HEK293 (cell line): ENCODE measurements around the gene ANAPC2.

Source experiments
- CTCF ChIA-PET: fragments of 350-600 bp; formaldehyde crosslinking; extraction: SDS; loops from one replicate; lab custom pipeline; 2021; ENCODE audit warnings: antibody characterized with exemption; lab: Yijun Ruan, JAX
- POLR2A ChIA-PET: fragments of 300-600 bp; formaldehyde crosslinking; extraction: SDS; loops from one replicate; lab custom pipeline; 2020; ENCODE audit warnings: antibody characterized with exemption, inconsistent platforms; lab: Yijun Ruan, JAX
- H3K27ac ChIP-seq: fragments of 200-500 bp; sonication (Bioruptor generic); 2 replicates; pipeline ENCODE4 v1.5.1; 2014; ENCODE audit warnings: low read depth, low read length, control low read depth, inconsistent platforms; ENCODE audit errors: extremely low read depth
- H3K36me3 ChIP-seq, 2 experiments: fragments of 200-500 bp in 1 of 2; sonication (Bioruptor generic) in 1 of 2; 1 replicate in 1 of 2; 2 replicates in 1 of 2; pipeline ENCODE4 v1.5.1; 2014 to 2017; ENCODE audit warnings: inconsistent platforms in 2 of 2, low read length in 2 of 2; ENCODE audit not compliant: control insufficient read depth in 2 of 2, insufficient read depth in 1 of 2
- H3K4me1 ChIP-seq: fragments of 200-500 bp; sonication (Bioruptor generic); 2 replicates; pipeline ENCODE4 v1.5.1; 2014; ENCODE audit warnings: mild to moderate bottlenecking, low read length, inconsistent platforms; ENCODE audit not compliant: control insufficient read depth, insufficient read depth
- H3K4me3 ChIP-seq: 2 replicates; pipeline ENCODE4 v1.5.1; 2011; ENCODE audit warnings: low read depth, mild to moderate bottlenecking, control low read depth, low read length, moderate library complexity
- H3K9me3 ChIP-seq: fragments of 200-500 bp; sonication (Bioruptor generic); 2 replicates; pipeline ENCODE4 v1.5.1; 2014; ENCODE audit warnings: low read depth, low read length, inconsistent platforms; ENCODE audit not compliant: control insufficient read depth, insufficient read depth
- GLIS2 ChIP-seq: fragments of 450-650 bp; formaldehyde crosslinking; IDR thresholded peaks from 2 replicates; pipeline ENCODE4 v1.5.1; 2016; ENCODE audit warnings: missing biosample characterization, missing genetic modification characterization
- IKZF3 ChIP-seq: fragments of 450-650 bp; IDR thresholded peaks from 2 replicates; pipeline ENCODE4 v1.5.0; 2018; ENCODE audit warnings: missing biosample characterization, mild to moderate bottlenecking, missing genetic modification characterization, moderate library complexity
- KLF1 ChIP-seq: fragments of 450-650 bp; formaldehyde crosslinking; IDR thresholded peaks from 2 replicates; pipeline ENCODE4 v1.5.1; 2016; ENCODE audit warnings: missing biosample characterization, missing genetic modification characterization
- KLF10 ChIP-seq: fragments of 450-650 bp; IDR thresholded peaks from 2 replicates; pipeline ENCODE4 v1.5.1; 2018; ENCODE audit warnings: missing biosample characterization, mild to moderate bottlenecking, missing genetic modification characterization
- KLF8 ChIP-seq: fragments of 450-650 bp; formaldehyde crosslinking; IDR thresholded peaks from 2 replicates; pipeline ENCODE4 v1.5.1; 2016; ENCODE audit warnings: missing biosample characterization, missing genetic modification characterization
- PATZ1 ChIP-seq: fragments of 450-650 bp; formaldehyde crosslinking; IDR thresholded peaks from 2 replicates; pipeline ENCODE4 v1.5.1; 2016; ENCODE audit warnings: missing biosample characterization, missing genetic modification characterization
- SP2 ChIP-seq: fragments of 450-650 bp; formaldehyde crosslinking; IDR thresholded peaks from 2 replicates; pipeline ENCODE4 v1.5.1; 2016; ENCODE audit warnings: missing biosample characterization, missing genetic modification characterization
- ZFP3 ChIP-seq: fragments of 450-650 bp; formaldehyde crosslinking; IDR thresholded peaks from 2 replicates; pipeline ENCODE4 v1.5.1; 2016; ENCODE audit warnings: low read depth, missing biosample characterization, missing genetic modification characterization
- ZNF354C ChIP-seq: fragments of 450-650 bp; formaldehyde crosslinking; IDR thresholded peaks from 2 replicates; pipeline ENCODE4 v1.5.1; 2016; ENCODE audit warnings: missing biosample characterization, missing genetic modification characterization, low read depth, borderline replicate concordance
- ZNF488 ChIP-seq: fragments of 450-650 bp; formaldehyde crosslinking; IDR thresholded peaks from 2 replicates; pipeline ENCODE4 v1.5.1; 2016; ENCODE audit warnings: missing biosample characterization, missing genetic modification characterization
- ZNF518A ChIP-seq: fragments of 450-650 bp; formaldehyde crosslinking; conservative IDR thresholded peaks from 2 replicates; pipeline ENCODE4 v1.5.1; 2016; ENCODE audit warnings: low read depth, missing biosample characterization, missing genetic modification characterization
- ZNF555 ChIP-seq: fragments of 450-650 bp; formaldehyde crosslinking; conservative IDR thresholded peaks from 2 replicates; pipeline ENCODE4 v1.5.1; 2017; ENCODE audit warnings: missing biosample characterization, mild to moderate bottlenecking, missing genetic modification characterization, inconsistent platforms
- ZNF76 ChIP-seq: fragments of 450-650 bp; formaldehyde crosslinking; IDR thresholded peaks from 2 replicates; pipeline ENCODE4; 2016; ENCODE audit warnings: low read depth, missing biosample characterization, missing genetic modification characterization, borderline replicate concordance
- ZNF777 ChIP-seq: fragments of 450-650 bp; formaldehyde crosslinking; IDR thresholded peaks from 2 replicates; pipeline ENCODE4 v1.5.1; 2017; ENCODE audit warnings: missing biosample characterization, missing genetic modification characterization, borderline replicate concordance
- ZSCAN23 ChIP-seq: fragments of 450-650 bp; formaldehyde crosslinking; IDR thresholded peaks from 2 replicates; pipeline ENCODE4 v1.5.1; 2016; ENCODE audit warnings: missing biosample characterization, missing genetic modification characterization
- ZXDB ChIP-seq: fragments of 450-650 bp; formaldehyde crosslinking; IDR thresholded peaks from 2 replicates; pipeline ENCODE4 v1.5.1; 2016; ENCODE audit warnings: missing biosample characterization, missing genetic modification characterization

ANAPC2 gene

GRCh38 chr9:137163365-137163715 lies 25.0 kb downstream of the ANAPC2 start:
- ChIA-PET POLR2A (interaction anchor here (1.0 to 2.5 kb wide), 2 partner anchors 34 to 37 kb away, joined by 3 to 7 read pairs; partner anchors contain the start of gene TPRN), CTCF (interaction anchor here (0.6 kb wide), 1 partner anchor 41 kb away, joined by 4 read pairs; no protein-coding TSS in a partner anchor)
- no peak for TF ChIP-seq ZNF518A (tag by site-specific recombination)
- TF ChIP-seq SP2 (tag by site-specific recombination): 0 out of 2 replicates have a peak, but pooled peaks have one; percentile 13
- peak; percentile 85 for TF ChIP-seq KLF1 (tag by site-specific recombination)
- TF ChIP-seq KLF8 (tag by site-specific recombination): peak; percentile 92; the same call in 1 of the 2 replicates
- Histone ChIP-seq H3K36me3 (no peaks in the 10 kb centered on the region), H3K9me3 (no peaks in the 10 kb centered on the region), H3K4me1 (no peaks in the 10 kb centered on the region), H3K27ac (no peak overlapping the region), H3K4me3 (no peak overlapping the region)

- ChIA-PET POLR2A (interaction anchor here (1.0 to 2.5 kb wide), 3 partner anchors 10 to 38 kb away, joined by 3 to 7 read pairs (median 3); partner anchors contain the start of genes TMEM210 and TPRN), CTCF (interaction anchor here (0.6 kb wide), 1 partner anchor 41 kb away, joined by 4 read pairs; no protein-coding TSS in a partner anchor)
- no peaks in the 10 kb centered on the region for H3K9me3 ChIP-seq
- H3K4me3 ChIP-seq: no peak overlapping the region
- no peaks in the 10 kb centered on the region for H3K4me1 ChIP-seq
- no peaks in the 10 kb centered on the region for H3K36me3 ChIP-seq
- H3K27ac ChIP-seq: no peak overlapping the region
- TF ChIP-seq GLIS2 (tag by site-specific recombination) (no peak), ZFP3 (tag by site-specific recombination) (no peak), ZNF76 (tag by site-specific recombination) (no peak), ZSCAN23 (tag by site-specific recombination) (no peak), IKZF3 (no peak), ZNF488 (tag by site-specific recombination) (no peak), ZNF354C (tag by site-specific recombination) (no peak), KLF10 (tag by site-specific recombination) (no peak), ZNF555 (tag by site-specific recombination) (no peak), ZNF777 (tag by site-specific recombination) (no peak), ZXDB (tag by site-specific recombination) (no peak), PATZ1 (tag by site-specific recombination) (no peak)
Observed at GRCh38 chr9:137162505-137163364, 25.6 kb downstream of the ANAPC2 start.
